Hepatocyte (in vitro differentiated cells): ENCODE data around the gene TRIML2.

Experiments
- EZH2 ChIP-seq: fragments of 200-600 bp; sonication (generic); IDR thresholded peaks from 2 replicates; pipeline ENCODE4 v1.6.1; 2016; ENCODE audit warnings: antibody characterized with exemption, mild to moderate bottlenecking, borderline replicate concordance
- TF ChIP-seq, protein P1 (sequence below): fragments of 200-600 bp; sonication (generic); IDR thresholded peaks from 2 replicates; pipeline ENCODE4 v1.5.1; 2016; ENCODE audit warnings: antibody characterized with exemption, mild to moderate bottlenecking; ENCODE audit not compliant: poor library complexity

DNA sequence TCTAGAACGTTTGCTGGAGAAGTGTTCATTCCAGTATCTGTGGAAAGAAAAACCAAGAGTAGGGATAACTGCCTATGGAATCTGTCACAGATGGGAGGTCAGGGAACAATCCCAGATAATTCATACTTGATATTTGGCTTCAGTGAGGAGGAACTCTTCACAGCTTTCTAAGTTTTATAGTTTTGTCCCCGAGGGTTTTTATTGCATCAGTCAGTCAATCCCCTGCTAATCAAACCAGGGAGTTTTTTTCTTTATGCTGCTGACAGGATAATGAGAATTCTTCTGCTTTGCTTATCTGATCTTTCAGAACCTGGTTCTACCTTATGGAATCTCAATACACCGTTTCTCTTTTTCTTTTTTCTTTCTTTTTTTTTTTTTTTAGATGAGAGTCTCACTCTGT lies 633 bp upstream of the TRIML2 start:
- TF ChIP-seq EZH2, result no peak
- TF ChIP-seq, protein P1, sequence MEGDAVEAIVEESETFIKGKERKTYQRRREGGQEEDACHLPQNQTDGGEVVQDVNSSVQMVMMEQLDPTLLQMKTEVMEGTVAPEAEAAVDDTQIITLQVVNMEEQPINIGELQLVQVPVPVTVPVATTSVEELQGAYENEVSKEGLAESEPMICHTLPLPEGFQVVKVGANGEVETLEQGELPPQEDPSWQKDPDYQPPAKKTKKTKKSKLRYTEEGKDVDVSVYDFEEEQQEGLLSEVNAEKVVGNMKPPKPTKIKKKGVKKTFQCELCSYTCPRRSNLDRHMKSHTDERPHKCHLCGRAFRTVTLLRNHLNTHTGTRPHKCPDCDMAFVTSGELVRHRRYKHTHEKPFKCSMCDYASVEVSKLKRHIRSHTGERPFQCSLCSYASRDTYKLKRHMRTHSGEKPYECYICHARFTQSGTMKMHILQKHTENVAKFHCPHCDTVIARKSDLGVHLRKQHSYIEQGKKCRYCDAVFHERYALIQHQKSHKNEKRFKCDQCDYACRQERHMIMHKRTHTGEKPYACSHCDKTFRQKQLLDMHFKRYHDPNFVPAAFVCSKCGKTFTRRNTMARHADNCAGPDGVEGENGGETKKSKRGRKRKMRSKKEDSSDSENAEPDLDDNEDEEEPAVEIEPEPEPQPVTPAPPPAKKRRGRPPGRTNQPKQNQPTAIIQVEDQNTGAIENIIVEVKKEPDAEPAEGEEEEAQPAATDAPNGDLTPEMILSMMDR, result no peak
